ENCODE measurements around the gene QTRT2.

GRCh38 chr3:114101101-114101500 is 44.6 kb downstream of the QTRT2 start:
- TF ChIP-seq EZH2 (IDR thresholded peaks at IDR 0.05; ENCODE audit: borderline replicate concordance, insufficient read depth, low read length, poor library complexity, severe bottlenecking) (no peak), CTCF (IDR thresholded peaks at IDR 0.05; ENCODE audit: poor library complexity, severe bottlenecking) (no peak), SMC3 (conservative IDR thresholded peaks at IDR 0.05; ENCODE audit: poor library complexity) (no peak), EP300 (conservative IDR thresholded peaks at IDR 0.05; ENCODE audit: poor library complexity, severe bottlenecking) (no peak)
